Spleen (tissue), 7 donors: ENCODE data around the gene KLK5.

Experiments
- CTCF ChIP-seq, 11 experiments: fragments of 200-600 bp in 7 of 11; fragments of 450-650 bp in 4 of 11; sonication (generic) in 4 of 11; IDR thresholded peaks in 8 of 11; conservative IDR thresholded peaks in 3 of 11; 1 replicate in 7 of 11; 2 replicates in 4 of 11; pipeline versions ENCODE4 v1.4.0 to v1.8.0; 2016 to 2021; ENCODE audit warnings: antibody characterized with exemption in 11 of 11, inconsistent platforms in 4 of 11, mild to moderate bottlenecking in 1 of 11
- POLR2AphosphoS5 ChIP-seq, 3 donors: sonication (generic); formaldehyde crosslinking; IDR thresholded peaks; one replicate each; pipeline ENCODE4 v1.5.1; 2017; ENCODE audit warnings: antibody characterized with exemption in 3 of 3
- donor health status: DM: no; HTN: no; CAD: no; lungs with moderate emphysema.
- donor health status: DM: no; HTN: no; CAD: no.
- donor health status: DM: no; HTN: no; CAD: no.

DNA sequence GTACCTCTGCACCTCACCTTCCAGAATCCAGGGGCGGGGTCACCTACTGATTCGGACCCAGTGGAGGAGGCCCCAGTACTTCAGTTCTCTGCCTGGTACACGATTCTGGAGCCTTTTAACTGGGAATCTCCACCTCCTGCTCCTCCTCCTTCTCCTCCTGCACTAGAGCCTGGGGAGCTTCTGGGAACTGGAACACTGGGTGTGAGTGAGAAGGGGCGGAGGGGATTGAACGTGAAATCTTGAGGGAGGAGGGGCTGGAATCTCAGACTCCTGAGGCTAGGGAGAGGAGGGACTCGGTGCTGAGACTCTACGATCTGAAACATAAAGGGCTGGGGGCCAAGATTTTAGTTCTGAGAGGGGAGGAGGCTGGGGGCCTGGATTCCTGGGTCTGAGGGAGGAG is 48.7 kb upstream of the KLK5 start, which contains the start of gene KLK8:
- no peak for TF ChIP-seq POLR2AphosphoS5 (IDR thresholded peaks at IDR 0.05)
- no peak for TF ChIP-seq CTCF (IDR thresholded peaks at IDR 0.05 in 8 of 11, conservative IDR thresholded peaks at IDR 0.05 in 3 of 11)
